DND-41 (cell line): ENCODE results near the gene FIBCD1.

Experiments used
- CTCF ChIP-seq: IDR thresholded peaks from 2 replicates; pipeline ENCODE4 v1.5.1; 2012; ENCODE audit warnings: borderline replicate concordance, low read length, moderate library complexity, mild to moderate bottlenecking; ENCODE audit not compliant: poor library complexity, severe bottlenecking; ENCODE audit errors: extremely low read depth
- EZH2 ChIP-seq: IDR thresholded peaks from 3 replicates; pipeline ENCODE4 v1.6.1; 2012; ENCODE audit warnings: borderline replicate concordance, low read depth, mild to moderate bottlenecking, moderate library complexity, low read length, inconsistent platforms; ENCODE audit not compliant: severe bottlenecking

- no peak for TF ChIP-seq CTCF
- no peak for TF ChIP-seq EZH2
These were observed 469 bp upstream of the FIBCD1 start for GRCh38 chr9:130939405-130940026.
